ENCODE data around the gene MGAT3. TPM values are rescaled to one million over a fixed set of nuclear protein-coding genes. Genes with fewer than 3 reads are reported as not detected.

Gene MGAT3
- polyA plus RNA-seq, 3 donors = 0.03 TPM; not detected in 2

DNA sequence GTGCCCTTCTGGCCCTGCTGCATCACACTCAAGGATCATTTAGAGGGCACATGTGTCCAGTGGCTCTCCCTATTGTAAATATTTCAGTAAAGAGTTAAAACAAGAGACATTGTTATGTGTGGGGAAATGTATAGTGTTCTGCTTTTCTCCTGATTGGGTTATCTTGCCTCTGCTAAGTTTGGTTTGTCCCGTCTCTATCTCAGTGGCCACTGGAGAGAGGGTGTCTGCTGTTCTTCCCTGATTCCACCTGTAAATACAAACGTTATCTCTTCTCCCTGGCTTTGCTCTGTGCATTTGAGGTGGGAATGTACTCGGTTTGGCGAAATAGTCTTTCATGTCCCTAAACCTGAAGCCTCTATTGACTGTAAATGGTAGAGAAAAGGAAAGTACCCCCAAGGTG is 51.6 kb downstream of the MGAT3 start:
- no peak for DNase-seq
- Mint-ChIP-seq H3K4me1 (peaks cover 16% of the 10 kb centered on the region), H3K27me3 (ENCODE audit: low read depth in 3 of 3) (peaks cover 0 to 1% (median 0%) of the 10 kb centered on the region in 3 donors), H3K9me3 (no peaks in the 10 kb centered on the region), H3K36me3 (peaks cover 79 to 93% of the 10 kb centered on the region in 2 donors), H3K27ac (peak overlapping the region in 2 of 7 donors; percentile 0 to 58), H3K4me3 (no peak overlapping the region)
- TF ChIP-seq, protein P1, sequence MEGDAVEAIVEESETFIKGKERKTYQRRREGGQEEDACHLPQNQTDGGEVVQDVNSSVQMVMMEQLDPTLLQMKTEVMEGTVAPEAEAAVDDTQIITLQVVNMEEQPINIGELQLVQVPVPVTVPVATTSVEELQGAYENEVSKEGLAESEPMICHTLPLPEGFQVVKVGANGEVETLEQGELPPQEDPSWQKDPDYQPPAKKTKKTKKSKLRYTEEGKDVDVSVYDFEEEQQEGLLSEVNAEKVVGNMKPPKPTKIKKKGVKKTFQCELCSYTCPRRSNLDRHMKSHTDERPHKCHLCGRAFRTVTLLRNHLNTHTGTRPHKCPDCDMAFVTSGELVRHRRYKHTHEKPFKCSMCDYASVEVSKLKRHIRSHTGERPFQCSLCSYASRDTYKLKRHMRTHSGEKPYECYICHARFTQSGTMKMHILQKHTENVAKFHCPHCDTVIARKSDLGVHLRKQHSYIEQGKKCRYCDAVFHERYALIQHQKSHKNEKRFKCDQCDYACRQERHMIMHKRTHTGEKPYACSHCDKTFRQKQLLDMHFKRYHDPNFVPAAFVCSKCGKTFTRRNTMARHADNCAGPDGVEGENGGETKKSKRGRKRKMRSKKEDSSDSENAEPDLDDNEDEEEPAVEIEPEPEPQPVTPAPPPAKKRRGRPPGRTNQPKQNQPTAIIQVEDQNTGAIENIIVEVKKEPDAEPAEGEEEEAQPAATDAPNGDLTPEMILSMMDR (IDR thresholded peaks at IDR 0.05) = no peak
- H4K20me1 ChIP-seq (ENCODE audit: insufficient read depth, low read length) = peaks cover 63% of the 10 kb centered on the region
- H3K4me2 ChIP-seq (replicated peaks; ENCODE audit: extremely low read depth, low read length, poor library complexity, severe bottlenecking) = no peak overlapping the region
- H3K9me3 ChIP-seq (replicated peaks in 1 of 2; ENCODE audit: control insufficient read depth in 1 of 2, insufficient read depth in 1 of 2, low read length in 2 of 2) = no peaks in the 10 kb centered on the region
- no peak overlapping the region for H3K4me3 ChIP-seq (replicated peaks in 1 of 3; ENCODE audit: low read depth in 2 of 3, low read length in 3 of 3)
- H3K27ac ChIP-seq (ENCODE audit: low read depth in 1 of 2, low read length in 2 of 2) = no peak overlapping the region
- H3K27me3 ChIP-seq (ENCODE audit: control insufficient read depth in 2 of 2, insufficient read depth in 2 of 2, low read length in 2 of 2) = no peaks in the 10 kb centered on the region
- peaks cover 79% of the 10 kb centered on the region for H3K79me2 ChIP-seq (ENCODE audit: insufficient read depth, low read length)
- H3K9ac ChIP-seq (ENCODE audit: insufficient read depth, low read length, poor library complexity, severe bottlenecking) = no peak overlapping the region
- no CpG with 5 or more reads among the region's 4 CpGs for WGBS (ENCODE audit: insufficient coverage)
- peaks cover 4 to 6% of the 10 kb centered on the region in 2 donors for H3K4me1 ChIP-seq (ENCODE audit: control insufficient read depth in 1 of 2, insufficient read depth in 2 of 2, low read length in 2 of 2)
- no peak overlapping the region for H2AFZ ChIP-seq (ENCODE audit: insufficient read depth, low read depth, low read length, poor library complexity, severe bottlenecking)
- peaks cover 77 to 98% of the 10 kb centered on the region in 2 donors for H3K36me3 ChIP-seq (replicated peaks in 1 of 2; ENCODE audit: control insufficient read depth in 1 of 2, insufficient read depth in 2 of 2, low read length in 2 of 2)
- intact Hi-C loops (cut with micrococcal nuclease) = no loop called here

DNA sequence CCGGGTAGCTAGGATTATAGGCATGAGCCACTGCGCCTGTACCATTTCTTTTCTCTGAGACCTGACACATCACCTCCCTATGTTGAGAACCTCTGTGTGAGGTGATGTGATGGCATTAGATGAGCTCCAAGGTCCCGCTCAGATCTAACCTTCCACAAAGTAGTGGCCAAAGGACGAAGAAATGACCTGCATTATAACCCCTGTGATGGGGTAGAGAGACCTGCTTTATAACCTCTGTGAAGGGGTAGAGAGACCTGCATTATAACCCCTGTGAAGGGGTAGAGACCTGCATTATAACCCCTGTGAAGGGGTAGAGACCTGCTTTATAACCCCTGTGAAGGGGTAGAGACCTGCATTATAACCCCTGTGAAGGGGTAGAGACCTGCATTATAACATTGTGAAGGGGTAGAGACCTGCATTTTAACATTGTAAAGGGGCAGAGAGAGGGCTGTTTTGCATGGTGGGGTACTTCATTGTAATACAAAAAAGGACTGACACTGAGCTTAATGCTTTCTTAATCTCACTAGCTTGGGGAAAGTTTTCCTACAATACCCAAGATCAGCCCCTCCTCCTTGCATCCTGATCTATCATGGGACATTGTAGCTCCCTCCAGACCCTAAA is 53.8 kb downstream of the MGAT3 start:
- H3K4me3 Mint-ChIP-seq = no peak overlapping the region
- H3K27ac Mint-ChIP-seq = peak overlapping the region in 1 of 7 donors; percentile 34
- Histone ChIP-seq H2AFZ (ENCODE audit: insufficient read depth, low read depth, low read length, poor library complexity, severe bottlenecking) (no peak overlapping the region), H3K36me3 (replicated peaks in 1 of 2; ENCODE audit: control insufficient read depth in 1 of 2, insufficient read depth in 2 of 2, low read length in 2 of 2) (peaks cover 83 to 100% of the 10 kb centered on the region in 2 donors), H3K4me3 (replicated peaks in 1 of 3; ENCODE audit: low read depth in 2 of 3, low read length in 3 of 3) (no peak overlapping the region), H3K27me3 (ENCODE audit: control insufficient read depth in 2 of 2, insufficient read depth in 2 of 2, low read length in 2 of 2) (no peaks in the 10 kb centered on the region), H3K4me2 (replicated peaks; ENCODE audit: extremely low read depth, low read length, poor library complexity, severe bottlenecking) (no peak overlapping the region), H3K79me2 (ENCODE audit: insufficient read depth, low read length) (peaks cover 69% of the 10 kb centered on the region), H3K4me1 (ENCODE audit: control insufficient read depth in 1 of 2, insufficient read depth in 2 of 2, low read length in 2 of 2) (peaks cover 0 to 6% of the 10 kb centered on the region in 2 donors), H3K9ac (ENCODE audit: insufficient read depth, low read length, poor library complexity, severe bottlenecking) (no peak overlapping the region), H3K27ac (ENCODE audit: low read depth in 1 of 2, low read length in 2 of 2) (no peak overlapping the region), H3K9me3 (replicated peaks in 1 of 2; ENCODE audit: control insufficient read depth in 1 of 2, insufficient read depth in 1 of 2, low read length in 2 of 2) (no peaks in the 10 kb centered on the region), H4K20me1 (ENCODE audit: insufficient read depth, low read length) (peaks cover 68% of the 10 kb centered on the region)
- no CpG with 5 or more reads among the region's 4 CpGs for WGBS (ENCODE audit: insufficient coverage)
- peaks cover 9% of the 10 kb centered on the region for H3K4me1 Mint-ChIP-seq
- H3K9me3 Mint-ChIP-seq = no peaks in the 10 kb centered on the region
- peaks cover 86 to 94% of the 10 kb centered on the region in 2 donors for H3K36me3 Mint-ChIP-seq
- DNase-seq = no peak
- intact Hi-C loops (cut with micrococcal nuclease) = no loop called here
- H3K27me3 Mint-ChIP-seq (ENCODE audit: low read depth in 3 of 3) = peaks cover 0 to 1% (median 0%) of the 10 kb centered on the region in 3 donors
- TF ChIP-seq, protein P1 (IDR thresholded peaks at IDR 0.05) = no peak
